Hepatic stellate cell (primary cell): Measurements from ENCODE around the gene ATXN10.
A peak's percentile ranks its signal among the peaks of the same experiment; 100 is the strongest.

Experiments used
- DNase-seq: peaks from one replicate; pipeline ENCODE4 v3.0.0; 2011; ENCODE audit warnings: low spot score

ATXN10 gene

DNA sequence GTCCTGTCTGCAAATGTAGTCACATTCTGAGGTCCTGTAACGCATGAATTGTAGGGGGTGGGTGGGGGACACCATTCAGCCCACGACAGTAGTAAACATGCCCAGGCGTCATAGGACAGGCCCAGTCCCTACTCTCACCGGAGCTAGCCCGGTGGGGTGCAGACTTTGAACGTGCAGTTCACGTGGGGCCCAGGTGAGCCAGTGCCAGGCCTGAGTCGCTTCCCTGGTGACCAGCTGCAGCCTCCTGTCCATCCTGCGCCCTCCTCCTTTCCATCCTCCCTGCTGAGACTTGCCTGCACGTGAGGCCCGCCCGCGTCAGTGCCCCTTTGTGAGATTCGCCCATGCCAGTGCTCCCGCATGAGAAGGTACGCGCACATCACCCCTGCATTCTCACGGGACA is 188.6 kb downstream of the ATXN10 start:
- DNase-seq, result no peak

DNA sequence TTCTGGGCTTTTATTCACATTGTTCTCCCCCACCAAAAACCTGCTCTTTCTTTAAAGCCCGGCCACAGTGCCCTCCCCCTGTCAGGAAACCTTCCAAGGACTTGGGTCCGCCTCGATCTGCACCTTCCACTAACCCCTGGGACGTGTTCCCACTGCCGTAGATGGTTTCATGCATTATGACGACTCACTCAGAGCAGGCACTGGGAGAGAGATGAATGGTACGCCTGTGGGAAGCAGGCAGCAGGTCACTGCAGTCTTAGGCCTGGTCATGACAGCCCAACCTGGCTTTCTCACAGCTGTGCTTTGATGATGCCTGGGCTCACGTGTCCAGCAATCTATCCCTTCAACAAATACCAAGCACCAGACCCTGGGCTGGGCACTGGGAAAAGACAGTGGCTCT is 189.6 kb downstream of the ATXN10 start:
- no peak for DNase-seq

DNA sequence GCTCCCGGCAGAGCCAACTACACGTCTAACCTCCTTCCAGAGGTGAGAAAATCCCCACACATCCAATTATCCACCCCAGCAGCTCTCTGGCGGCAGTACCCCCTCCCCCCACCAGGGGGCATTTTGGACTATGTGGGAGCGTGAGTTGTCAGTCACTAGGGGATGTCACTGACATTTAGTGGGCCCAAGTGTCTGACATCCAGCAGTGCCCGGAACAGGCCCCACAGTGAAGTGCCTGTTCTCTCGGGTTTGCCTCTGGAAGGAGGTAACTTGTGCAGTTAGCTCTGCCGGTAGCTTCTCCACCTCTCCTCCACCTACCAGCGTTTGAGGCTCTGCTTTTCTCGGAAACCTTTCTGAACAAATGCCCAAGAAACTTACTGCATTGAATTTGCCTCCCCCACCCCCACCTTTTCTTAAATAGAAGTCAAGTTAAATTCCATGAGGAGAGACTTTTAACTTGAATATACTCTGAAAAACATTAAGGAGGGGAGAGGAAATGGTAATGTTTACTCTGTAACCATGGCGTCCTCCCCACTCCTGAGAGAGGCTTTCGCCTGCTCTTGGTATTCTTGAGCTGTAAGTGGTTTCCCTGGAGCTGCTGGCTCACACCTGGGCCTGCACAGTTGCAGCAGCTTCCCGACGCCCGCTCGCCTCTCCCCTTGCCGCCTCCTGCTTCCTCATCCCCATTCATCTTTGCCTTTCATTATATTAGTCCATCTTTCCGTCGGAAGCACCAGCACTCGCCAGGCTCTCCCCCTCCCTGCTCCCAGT is 192.5 kb downstream of the ATXN10 start:
- peak; percentile 74 for DNase-seq

DNA sequence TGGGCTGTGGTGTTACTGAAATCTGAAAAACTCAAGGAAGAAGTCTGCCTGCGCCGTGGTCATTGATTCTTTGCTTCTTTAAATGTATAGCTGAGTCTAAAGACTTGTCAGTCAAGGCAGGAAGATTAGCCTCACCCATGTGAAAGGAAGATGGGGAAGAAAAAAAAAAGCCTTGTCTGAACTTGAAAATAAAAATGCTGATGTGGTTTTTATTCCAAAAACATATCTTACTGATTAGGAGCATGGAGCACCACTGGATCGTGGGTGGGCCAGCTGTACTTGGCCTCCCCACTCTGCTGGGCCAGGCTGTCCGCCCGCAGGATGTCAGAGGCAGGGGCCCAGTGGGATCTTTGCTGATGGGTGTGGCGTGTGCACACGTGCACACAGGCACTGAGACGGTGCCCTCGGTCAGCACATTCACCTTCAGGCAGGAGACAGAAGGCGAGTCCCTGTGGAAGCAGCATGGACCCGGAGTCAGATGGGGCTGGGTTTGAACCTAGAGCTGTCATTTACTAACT is 193.4 kb downstream of the ATXN10 start:
- DNase-seq, result no peak

DNA sequence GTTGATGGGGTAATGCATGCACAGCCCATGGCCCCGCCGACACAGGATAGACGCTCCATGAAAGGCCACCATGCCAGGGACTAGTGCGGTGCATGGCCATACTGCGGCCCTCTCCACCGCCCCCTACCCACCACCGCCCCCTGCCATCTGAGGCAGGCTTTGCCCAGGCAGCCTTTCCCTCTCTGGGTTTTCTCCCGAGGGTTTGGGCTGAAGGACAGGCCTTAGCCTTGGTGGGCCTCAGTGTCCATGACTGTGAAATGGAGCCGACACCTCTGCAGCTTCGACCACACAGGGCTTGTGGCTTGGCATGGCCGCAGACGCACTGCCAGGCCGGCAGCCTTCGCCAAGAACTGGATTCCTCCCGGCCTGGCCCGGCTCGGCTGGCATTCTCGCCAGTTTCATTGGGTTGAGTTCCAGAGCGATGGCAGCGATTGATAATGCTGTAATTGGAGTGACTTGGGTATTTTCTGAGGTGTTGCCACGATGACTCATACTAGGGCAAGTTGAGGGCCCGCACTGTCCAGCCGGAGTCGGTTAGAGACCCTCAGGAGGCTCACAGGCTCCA is 194.0 kb downstream of the ATXN10 start:
- no peak for DNase-seq

DNA sequence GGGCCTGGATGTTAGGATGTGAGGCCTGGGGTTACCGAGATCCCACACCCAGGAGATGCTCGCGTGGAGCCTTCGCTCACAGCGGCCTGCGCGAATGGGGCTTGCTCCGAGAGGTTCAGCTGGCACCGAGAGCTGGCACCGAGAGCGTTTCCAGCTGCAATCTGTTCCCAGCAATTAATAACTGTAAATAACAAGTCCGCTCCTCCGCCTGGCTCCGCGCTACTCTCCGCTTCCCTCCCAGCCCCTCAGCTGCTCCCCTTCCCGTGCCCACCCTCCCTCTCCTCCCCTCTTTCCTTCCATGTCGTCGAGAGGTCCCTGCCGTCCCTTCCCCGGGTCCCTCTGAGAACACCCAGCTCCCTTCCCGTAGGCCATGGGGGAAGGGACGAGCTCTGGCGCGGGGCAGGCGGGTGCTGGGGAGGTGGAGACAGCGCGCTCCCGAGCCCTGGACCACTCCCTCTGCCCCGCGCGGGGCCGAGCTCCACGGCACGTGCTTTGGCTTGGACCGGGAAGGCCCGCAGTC is 194.6 kb downstream of the ATXN10 start:
- no peak for DNase-seq

DNA sequence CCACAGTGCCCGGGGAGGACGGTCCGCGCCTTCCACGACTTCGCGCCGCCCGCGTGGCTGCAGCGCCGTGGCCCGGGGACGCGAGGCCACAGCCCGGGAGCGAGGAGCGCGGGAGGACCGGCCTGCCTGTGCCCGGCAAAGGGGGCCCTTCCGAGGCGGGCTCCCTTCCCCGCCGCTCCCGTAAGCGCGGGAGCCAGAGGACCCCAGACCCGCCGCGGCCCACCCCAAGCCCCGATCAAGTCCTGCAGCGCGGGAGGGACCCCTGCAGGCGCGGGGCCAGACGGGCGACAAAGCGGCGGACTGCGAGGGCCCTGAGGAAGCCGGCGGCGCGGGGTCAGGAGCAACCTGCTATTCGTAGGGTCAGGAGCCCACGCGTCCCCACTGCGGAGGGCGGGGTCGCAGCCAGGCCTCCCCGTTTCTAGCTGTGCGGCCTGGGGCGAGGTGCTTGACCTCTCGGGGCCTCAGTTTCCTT is 195.0 kb downstream of the ATXN10 start:
- no peak for DNase-seq

DNA sequence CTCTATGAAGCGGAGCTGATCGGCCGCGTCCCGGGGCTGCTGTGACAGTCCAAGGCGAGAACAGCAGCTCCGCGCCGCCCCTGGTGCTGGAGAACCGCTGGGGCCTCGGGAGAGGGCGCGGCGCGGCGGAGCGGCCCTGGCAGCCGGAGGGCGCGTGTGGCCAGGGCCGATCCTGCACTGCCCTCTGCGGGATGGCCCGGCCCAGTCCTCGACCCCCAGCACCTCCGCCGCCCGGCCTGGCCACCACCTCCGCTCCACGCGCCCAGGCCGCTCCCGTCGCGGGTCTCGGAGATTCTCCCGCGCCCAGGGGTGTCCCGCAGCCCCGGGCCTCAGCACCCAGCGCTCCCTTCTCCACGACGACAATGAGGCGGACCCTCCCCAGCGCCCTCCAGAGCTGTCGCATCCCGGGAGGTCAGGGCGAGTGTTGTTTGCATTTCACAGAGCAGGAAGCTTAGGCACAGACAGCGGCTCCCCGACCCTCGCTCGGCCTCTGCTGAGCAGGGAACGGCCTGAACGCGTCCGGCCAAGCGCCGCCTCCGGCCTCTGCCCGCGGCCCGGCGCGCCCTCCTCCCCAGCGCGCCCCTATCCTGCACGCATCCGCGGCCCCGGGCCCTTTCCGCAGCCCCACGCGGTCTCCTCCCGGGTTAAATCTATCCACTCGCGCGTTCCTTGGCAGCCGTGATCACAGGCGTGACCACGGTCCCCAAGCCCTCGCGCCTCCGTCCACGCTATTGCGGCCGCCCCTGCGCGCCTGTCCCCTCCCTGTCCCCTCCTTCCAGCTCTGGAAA is 195.7 kb downstream of the ATXN10 start:
- DNase-seq, result peak; percentile 47

DNA sequence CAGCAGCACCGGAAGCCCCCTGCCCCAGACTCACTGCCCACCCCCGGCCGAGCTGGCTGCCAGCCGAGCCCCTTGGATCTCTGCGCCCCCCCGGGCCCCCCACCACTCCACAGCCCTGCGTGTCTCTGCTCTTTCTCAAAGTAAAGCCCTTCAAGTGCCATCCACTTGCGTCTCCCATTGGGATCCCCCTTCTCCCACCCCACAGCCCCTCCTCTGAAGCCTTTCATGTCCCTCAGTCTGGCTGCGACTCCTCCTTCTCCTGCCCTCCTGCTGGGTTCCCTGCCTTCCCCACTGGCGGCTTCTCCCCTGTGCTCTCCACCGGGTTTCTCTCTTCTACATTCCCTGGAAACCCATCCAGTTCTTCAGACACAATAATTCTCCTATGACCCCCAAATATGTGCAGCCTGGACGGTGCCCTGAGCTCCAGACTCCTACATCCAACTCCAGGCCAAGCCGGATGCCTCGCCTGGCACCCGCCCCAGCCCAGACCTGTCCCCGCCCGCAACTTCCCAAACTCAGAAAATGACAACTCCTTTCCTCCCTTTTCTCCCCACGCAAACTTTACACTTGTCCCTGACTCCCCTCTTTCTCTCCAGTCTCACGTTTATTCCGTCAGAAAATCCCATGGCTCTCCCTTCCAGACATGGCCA is 196.4 kb downstream of the ATXN10 start:
- no peak for DNase-seq

DNA sequence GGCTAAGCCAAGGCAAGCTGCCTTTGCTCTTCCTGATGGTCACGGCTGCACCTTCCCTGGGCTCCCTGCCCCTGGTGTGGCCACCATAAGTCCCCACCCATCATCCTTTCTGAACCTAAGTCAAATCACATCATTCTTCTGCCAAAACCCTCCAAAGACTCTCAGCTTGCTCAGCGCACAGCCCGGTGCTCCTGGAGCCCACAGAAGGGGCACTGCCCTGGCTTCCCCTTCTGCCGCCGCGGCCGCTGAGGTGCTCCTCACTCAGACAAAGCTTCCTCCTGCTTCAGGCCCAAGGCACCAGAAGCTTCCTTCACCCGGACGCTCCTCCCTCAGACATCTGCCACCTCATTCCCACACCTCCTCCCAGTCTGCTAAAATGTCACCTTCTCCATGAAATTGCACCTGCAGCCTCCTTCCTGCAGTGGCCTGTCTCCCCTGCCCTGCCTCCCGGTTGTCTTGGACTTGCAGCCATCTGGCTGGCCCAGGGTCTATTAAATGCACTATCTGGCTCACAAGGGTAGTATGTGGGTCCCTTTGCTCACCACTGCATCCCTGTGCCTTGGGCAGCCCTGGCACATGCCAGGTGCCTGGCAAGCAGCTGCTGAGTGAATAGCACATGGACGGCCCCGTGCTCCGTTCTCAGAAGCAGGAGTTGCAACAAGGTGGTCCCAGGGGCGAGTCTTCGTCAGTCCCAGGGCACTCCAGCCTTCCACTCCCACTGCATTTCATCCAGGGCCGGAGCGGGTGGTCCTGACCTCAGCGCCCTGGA is 197.1 kb downstream of the ATXN10 start:
- no peak for DNase-seq

DNA sequence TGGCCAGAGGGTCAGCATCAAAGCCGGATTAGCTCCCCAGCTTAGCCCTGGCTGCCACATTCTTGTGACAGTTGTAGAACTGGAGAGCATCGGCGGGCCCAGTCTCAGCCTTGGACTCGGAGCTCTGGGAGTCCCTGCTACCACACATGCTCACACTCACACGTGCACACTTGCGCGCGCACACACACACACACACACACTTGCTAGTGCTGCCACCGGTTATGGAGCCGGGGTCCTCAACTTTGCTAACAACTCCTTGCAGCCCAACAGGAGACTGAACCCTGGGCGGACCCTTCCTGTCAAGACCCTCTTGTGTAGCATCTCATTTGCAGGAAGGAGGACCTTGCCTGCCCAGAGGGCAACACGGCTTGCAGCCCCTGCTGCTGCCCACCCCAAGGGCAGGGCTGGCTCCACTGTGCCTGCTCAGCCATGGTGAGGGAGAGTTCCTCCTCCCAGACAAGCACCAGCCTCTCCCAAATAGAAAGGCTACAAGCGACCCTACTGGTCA is 197.8 kb downstream of the ATXN10 start:
- no peak for DNase-seq

DNA sequence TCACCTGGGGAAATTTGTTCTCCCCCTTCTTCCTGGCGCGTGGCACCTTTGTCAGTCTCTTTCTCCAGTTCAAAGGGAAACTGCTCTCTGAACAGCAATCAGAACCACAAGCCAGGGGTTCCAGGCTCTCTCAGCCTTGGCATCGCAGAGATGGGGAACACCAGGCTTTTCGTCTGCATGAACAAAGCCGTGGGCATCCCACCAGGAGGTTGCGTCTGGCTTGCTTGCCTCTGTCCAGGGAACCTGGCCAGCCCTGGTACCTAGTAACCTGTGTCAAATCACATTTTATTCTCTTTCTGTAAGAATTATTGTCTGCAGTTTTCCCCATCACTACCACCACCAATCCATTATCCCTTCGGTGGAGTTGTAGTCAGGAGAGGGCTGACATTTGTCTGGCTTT is 198.4 kb downstream of the ATXN10 start:
- no peak for DNase-seq

DNA sequence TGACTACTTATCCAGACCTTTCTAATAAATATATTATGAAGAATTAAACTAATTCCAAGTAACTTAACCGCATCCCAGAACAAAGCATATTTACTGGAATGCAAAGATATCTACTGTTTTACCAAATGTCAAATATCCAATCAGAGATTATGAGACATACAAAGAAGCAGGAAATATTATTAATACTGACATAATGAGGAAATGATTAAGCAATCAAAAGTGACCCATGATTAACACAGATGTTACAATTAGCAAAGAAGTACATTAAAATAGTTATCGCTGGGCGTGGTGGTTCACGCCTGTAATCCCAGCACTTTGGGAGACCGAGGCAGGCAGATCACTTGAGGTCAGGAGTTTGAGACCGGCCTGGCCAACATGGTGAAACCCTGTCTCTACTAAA is 200.1 kb downstream of the ATXN10 start:
- DNase-seq, result no peak

DNA sequence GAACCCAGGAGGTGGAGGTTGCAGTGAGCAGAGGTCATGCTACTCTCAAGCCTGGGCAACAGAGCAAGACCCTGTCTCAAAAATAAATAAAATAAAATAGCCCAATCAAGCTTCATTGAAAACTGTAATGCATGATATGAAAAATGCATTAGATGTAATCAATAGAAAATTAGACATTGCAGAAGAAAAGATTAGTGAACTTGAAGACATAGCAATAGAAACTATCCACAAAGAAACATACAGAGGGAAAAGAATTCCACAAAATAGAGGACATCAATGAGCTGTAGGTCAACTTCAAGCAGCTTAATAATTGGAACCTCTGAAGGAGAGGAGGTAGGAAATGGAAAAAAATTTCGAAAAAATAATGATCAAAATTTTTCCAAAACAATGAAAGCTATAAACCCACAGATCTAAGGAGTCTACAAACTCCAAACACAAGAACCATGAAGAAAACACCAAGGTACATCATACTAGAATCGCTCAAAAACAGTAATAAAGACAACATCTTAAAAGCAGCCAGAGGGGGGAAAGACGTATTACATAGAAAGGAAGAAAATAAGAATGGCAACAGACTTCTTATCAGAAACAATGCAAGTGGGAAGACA is 201.1 kb downstream of the ATXN10 start:
- DNase-seq, result no peak

DNA sequence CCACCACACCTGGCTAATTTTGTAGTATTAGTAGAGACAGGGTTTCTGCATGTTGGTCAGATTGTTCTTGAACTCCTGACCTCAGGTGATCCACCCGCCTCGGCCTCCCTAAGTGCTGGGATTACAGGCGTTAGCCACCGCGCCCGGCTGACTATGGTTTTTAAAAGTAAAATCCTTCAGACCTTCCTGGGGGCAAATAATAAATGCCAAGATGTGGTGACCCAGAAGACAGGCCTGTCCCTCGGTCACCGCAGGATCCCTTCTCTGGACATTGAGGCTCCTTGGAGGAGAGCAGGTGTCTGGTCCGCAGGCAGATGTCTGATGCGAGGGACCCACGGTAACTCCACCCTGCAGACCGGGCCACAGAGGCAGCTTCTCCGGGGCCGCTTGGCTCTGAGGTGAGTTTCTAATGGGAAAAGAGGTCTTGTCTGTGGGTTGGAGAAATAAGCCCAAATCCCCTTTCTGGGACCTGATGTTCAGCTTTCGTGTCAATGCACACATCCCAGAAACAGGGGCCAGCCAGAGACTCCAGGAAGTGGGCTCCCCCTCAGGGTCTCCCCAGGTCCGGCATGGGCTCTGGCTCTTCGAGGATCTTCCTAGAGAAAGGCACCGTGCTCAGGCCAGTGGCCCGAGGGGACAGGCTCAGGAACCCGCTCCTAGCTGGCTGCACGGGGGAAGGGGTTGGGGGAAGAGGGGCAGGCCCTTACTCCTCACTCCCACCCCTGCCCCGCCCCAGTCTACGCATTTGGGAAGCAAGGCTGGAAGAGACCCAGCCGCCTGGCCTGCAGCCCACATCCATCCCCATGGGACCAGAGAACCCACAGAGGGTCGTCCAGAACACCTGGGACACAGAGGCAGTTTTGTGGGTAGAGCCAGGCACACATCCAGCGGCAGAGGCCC is 204.8 kb downstream of the ATXN10 start:
- no peak for DNase-seq

DNA sequence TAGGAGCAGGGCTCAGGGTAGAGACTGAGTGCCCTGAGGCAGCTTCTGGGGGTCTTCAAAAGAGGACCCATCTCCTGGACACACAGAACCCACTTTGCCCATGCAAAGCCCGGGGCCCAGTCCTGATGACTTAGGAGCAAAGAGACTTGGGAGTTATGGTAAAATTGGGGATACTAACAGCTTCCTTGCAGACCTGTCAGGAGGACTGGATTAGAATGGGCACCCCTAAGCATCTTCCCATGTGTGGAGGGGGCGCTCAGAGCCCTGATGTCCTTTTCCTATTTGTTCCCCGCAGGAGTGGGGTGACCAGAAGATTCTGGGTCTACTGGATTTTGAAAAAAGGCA is 205.4 kb downstream of the ATXN10 start:
- DNase-seq, result no peak

DNA sequence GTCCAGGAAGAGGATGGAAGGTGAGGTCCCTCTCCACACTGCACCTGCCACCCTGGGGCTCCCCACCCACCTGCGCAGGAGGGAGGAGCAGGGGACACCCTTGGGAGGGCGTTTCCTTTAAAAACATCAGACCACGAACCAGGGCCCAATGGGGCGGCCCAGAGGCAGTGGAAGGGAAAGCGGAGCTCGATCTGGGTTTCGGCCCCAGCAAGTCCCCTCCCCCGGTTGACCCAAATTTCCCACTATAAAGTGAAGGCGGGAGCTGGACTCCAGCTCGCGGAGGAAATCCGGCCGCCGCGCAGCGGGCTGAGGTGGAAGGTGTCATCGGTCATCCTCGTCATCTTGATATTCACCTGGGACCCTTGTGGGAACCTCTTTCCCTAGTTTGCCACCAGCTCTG is 206.0 kb downstream of the ATXN10 start:
- no peak for DNase-seq

DNA sequence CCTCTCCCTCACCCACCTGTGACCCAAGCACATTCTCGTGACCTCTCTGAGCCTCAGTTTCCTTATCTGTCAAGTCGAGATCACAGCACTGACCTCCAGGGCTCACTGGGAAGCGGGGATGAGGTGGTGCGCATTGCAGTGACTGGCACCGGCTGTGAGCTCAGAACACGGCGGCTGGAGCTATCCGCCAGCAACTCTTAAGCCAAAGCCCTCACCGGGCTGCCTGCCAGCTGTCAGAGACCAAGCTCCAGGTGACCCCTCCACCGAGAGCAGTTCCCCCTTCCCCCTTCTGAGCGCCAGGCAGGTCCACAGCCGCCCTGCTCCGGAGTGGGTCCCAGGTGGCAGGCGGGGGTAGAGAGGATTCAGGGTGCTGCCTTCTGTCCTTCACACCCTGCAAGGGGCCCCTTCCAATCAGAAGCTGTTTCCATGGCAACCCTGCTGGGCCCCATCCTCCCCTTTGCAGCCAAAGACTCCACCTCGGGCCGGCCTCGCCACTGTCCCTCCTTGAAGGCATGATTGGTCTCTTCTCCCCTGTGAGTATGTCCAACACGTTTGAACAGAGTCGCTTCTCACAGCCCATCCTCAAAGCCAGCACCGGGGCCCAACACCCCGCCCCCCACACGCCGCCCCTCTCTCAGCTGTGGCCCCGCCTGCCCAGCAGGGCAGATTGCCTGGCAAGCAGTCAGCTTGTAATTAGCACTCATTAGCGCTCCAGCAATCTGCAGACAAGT is 206.6 kb downstream of the ATXN10 start:
- no peak for DNase-seq

DNA sequence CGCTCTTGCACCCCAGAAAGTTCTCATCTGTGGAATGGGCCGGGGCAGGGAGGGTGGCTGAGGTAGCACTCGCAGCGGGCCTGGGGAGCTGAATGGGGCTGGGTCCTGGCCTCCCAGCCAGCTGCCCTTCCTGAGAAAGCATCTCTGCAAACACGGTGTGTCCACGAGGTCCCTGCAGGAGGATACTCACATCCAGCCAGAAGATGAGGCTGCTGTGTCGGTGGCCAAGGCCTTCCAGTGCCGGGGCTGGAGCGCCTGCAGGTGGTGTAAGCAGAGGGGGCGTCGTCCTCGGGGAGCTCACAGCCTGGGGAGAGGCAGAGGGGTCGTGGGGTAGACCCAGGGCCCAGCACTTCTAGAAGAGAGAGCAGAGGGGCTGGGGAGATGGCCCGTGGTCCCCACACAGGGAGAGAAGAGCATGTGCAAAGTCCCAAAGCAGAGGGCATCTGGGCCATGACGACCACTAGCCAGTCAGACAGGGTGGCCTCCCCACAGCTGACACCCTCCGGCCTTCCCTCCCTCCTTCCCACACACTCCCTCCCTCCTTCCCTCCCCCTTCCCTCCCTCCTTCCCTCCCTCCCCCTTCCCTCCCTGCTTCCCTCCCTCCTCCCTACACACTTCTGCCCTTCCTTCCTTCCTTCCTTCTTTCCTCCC is 207.4 kb downstream of the ATXN10 start:
- no peak for DNase-seq
